ENCODE measurements around the gene ZNF2.

The ZNF2 gene

DNA sequence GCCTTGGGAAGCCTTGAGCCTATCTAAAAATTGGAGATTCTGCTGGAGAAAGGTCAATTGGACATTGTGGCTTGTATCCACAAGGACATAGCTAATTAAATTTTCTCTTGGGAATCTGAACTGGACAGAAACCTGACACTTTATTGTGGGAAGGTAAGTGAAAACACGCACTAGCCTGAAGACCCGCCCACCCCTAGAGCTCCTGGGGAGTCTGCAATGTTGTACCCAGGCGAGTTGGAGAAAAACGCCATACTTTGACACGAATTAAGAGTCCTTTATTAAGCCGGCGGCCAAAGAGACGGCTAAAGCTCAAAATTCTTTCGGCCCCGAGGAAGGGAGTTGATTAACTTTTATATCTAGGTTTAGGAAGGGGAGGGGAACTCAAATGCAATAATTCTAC, 40.5 kb downstream of the ZNF2 start:
- no peak for DNase-seq (ENCODE audit: low read depth in 2 of 2)

DNA sequence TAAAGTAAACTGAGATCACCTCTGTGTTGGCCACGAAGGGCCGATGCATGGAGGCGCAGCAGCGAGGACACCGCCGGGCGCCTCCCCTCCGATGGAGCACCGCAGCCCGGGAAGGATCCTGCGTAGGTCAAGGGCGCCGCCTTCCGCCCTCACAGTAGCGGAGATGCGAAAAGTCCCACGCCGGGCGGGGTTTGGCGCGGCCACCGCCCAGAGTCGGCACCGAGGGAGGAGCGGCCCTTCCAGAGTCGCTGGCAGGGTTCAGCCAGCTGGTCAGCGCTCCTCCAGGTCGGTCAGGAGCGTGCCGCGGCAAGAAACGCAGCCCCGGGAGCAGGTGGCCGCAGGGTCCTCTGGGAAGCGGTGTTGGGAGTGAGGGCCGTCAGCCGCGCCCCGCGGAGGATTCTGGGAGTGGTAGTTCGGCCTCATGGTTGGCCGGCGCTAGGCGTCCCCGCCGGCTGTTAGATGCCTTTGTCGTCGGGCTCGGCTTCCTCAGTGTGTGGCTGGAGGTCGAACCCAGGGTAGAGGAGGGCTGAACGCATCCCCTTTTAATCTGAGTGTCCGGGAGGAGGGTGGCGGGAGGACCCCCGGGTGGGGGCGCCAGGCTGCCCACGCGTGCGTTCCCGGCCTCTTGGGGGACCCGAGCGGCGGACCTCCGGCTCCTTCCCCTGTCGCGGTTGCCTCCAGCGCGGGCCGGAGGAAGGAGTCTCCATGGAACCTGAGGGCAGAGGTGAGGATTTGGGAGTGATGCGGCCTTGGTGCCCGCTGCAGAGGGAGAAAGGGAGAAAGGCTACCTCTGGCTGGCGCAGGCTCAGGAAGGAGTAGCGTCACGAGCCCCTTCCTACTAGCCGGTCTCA, 41.7 kb downstream of the ZNF2 start, which contains the start of gene ZNF892:
TSS of gene ZNF892 (plus strand) at position 411 of the 851 bp plus-strand sequence. CDS start at position 706, 295 bp downstream.
- peak; percentile 67 to 79 for DNase-seq (ENCODE audit: low read depth in 2 of 2)

DNA sequence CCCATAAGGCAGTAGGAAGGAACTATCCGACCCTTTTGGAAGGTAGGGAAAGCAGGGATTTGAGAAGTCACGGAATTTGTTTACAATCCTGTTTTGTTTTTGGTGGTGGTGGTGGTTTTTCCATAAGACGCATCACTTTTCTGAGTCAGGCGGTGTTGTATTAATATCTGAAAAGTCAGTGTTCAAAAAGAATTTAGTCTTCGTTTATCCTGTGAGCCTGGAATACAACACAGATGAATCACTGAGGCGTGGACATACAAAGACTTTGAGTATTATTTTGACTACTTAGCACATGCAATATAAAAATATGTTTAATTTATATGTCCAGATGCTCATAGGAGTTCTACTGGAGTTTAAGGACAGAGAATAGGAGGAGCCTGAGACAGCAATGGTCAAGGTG, 42.5 kb downstream of the ZNF2 start:
- DNase-seq (ENCODE audit: low read depth in 2 of 2), result no peak

DNA sequence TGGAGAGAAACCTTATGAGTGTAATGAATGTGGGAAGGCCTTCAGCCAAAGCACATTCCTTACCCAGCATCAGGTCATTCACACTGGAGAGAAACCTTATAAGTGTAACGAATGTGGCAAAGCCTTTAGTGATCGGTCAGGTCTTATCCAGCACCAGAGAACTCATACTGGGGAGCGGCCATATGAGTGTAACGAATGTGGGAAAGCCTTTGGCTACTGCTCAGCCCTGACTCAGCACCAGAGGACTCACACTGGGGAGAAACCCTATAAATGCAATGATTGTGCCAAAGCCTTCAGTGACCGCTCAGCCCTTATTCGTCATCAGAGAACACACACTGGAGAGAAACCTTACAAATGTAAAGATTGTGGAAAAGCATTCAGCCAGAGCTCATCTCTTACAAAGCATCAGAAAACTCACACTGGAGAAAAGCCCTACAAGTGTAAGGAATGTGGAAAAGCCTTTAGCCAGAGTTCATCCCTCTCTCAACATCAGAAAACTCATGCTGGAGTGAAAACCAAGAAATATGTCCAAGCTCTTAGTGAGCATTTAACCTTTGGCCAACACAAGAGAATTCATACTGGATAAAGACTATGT, 49.5 kb downstream of the ZNF2 start:
- DNase-seq (ENCODE audit: low read depth in 2 of 2), result no peak

DNA sequence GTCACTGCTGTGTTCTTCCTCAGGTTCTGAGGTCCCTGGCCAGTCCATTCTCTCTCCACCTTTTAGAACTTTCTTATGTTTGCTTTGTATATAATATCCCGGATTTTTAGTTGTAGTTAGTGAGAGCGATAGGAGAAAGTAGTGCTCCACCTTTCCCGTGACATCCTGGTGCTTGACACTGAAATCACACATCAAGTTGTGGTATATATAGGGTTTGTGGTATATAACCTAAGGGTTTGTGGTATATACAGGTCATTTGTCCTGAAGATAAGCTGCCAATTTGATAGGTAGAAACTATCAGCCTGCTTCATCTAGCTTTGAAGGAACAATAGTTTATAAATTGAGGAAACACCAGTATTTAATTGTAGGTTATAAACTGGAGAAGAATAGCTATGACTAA, 54.8 kb downstream of the ZNF2 start:
- DNase-seq (ENCODE audit: low read depth in 2 of 2), result no peak

DNA sequence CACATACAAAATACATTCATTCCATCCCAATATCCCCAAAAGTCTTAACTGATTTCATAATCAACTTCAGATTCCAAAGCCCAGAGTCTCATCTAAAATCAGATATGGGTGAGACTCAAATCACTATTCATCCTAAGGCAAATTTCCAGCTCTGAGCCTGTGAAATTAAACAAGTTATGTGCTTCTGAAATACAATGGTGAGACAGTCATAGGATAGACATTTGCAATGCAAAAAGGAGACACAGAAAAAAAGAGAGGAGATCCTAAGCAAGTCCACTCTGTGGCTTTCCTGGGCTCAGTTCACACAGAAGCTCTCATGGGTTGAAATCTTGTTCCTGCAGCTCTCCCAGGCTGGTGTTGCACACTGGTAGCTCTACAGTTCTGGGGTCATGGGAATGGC, 60.0 kb downstream of the ZNF2 start:
- DNase-seq (ENCODE audit: low read depth in 2 of 2), result no peak

DNA sequence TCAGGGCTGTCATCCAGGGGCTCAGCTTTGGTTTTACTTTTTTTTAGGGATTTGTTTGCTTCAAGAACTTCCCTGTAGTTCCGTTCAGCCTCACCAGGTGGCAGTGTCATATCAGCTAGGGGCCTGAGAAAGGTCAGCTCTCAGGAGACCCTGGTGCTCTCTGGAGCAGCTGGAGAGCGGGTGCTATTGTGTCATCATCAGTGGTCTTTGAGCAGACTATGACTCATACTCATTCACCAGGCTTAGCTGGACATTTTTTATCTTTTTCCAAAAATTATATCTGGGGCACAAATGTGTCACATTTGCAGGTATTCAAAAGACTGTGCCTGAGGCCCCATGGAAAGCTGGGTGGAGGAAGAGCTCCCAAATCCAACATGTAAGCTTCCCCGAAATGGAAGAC, 66.1 kb downstream of the ZNF2 start:
- DNase-seq (ENCODE audit: low read depth in 2 of 2), result peak; percentile 6 to 18

DNA sequence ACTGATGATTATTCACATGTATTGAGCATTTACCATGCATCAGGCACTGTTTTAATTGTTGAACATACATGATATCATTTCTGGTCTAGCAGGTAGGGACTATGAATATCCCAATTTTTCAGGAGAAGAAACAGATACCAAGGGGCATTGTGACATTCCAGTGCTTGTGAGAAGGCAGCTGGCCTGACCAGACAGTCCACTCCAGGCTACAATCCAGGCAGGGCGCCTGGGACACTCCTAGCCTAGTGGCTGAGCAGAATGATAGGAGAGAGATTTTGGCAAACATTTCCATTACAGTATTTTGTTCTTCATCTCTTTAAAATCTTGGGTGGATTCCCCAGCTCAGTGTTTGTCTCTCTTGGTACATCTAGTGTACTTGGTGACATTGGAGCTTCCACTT, 66.6 kb downstream of the ZNF2 start:
- no peak for DNase-seq (ENCODE audit: low read depth in 2 of 2)
